GM19455 (cell line): Measurements from ENCODE around the gene ATP10B.
"Not testable (repeated sequence)": the region's sequence is repeated elsewhere in the genome, so short reads cannot be mapped to it uniquely, and the experiment has no call there.

ENCODE experiments used
- ATAC-seq: cut with Tn5 transposase; IDR thresholded peaks from one replicate; pipeline ENCODE4 v1.9.1; 2021; ENCODE audit not compliant: unreplicated experiment

Gene ATP10B

GRCh38 chr5:160824301-160825001, 27.6 kb downstream of the ATP10B start:
- ATAC-seq: no peak

- not testable (repeated sequence) for ATAC-seq
Measured at GRCh38 chr5:160812996-160813395, 39.0 kb downstream of the ATP10B start.

DNA sequence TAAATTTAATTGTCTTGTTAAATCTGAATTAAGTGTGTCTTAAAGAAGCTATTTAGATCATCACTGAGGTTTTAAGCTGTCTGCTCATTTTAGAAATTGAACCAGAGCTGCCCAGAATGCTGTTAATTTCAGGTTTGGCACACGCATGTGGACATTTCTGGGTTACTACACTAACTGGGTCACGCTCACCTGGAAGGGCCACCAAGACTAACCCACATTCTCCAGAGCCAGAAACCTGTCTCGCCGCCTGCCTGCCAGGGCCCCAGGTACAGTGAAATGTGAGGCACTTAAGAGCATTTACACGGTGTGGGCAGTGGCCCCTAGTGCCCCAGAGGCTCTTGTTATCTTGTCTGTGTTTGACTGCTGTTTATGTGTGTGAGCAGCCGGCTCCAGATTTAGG, 46.6 kb downstream of the ATP10B start:
- ATAC-seq: no peak

DNA sequence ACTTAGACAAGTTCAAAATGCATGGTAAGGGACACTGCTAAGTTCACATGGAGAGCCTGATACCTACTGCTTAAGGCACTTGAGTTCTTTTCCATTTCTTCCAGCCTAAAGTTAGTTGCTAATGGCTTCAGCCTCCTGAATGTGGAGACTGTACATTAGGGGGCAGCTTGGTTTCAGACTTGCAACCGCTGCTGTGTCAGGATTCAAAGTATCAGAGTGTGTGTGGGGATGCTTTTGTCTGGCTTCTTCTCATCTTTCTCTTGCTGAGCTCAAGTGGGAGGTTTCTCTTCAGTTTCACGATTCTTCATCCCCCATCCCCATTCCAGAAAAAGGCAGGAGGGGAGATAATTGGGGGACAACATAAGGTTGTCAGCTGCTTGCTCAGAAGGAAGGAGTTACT, 49.4 kb downstream of the ATP10B start:
- no peak for ATAC-seq

DNA sequence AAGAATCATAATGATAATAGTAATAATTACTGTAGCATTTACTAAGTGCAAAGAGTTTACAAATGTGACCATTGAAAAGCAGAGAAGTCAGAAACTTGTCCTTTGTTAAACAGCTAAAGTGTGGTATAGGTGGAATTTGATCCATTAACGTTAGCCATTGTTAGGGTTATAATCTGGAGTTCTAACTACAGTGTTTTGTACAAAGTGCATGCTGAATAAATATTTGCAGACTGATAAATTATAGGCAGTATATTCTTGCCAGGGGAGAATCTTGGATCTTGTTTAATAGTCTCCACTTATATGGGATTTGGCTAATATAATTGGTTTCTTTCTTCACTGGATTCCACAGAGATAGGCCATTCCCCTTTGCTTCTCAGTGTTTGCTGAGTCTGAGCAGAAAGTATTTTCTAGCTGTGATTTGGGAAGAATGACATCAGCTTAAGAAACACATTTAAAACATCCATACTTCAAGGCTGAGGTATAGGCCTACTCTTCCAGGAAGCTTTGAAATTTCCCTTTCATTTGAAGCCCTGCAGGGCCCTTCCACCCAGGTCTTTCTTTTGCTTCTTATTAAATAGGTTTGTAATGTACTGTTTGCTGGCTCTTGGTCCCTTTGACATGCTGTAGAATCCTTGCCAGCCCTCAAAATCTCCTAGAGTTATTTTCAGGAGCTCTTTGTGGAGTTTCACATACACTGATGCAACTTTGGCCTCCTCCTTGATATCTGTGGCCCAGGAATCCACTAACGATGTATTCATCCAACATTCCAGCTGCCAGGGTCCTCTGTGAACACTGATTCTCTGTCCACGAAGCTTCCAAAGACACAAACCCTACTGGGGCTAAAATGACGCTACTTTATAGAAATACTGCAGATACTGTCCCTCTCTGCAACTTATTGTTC, 51.4 kb downstream of the ATP10B start:
- no peak for ATAC-seq

DNA sequence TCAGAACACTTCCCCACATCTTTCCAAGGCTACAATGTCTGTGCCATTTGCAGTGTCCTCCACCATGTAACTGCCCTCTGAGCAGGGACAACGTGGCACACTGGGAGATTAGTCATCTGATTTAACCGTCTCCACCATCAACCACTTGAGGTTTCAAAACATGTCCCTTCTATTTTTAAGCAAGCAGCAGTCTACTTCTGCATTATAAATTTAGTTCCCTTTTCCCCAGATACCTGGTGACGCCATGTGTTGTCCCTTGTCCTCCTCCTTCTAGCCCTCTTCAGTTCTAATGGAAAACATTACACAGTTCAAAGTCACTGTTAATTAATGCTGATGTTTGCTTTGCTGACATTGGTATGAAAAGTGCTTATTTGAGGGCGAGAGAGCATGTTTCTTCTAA, 52.8 kb downstream of the ATP10B start:
- ATAC-seq: no peak

DNA sequence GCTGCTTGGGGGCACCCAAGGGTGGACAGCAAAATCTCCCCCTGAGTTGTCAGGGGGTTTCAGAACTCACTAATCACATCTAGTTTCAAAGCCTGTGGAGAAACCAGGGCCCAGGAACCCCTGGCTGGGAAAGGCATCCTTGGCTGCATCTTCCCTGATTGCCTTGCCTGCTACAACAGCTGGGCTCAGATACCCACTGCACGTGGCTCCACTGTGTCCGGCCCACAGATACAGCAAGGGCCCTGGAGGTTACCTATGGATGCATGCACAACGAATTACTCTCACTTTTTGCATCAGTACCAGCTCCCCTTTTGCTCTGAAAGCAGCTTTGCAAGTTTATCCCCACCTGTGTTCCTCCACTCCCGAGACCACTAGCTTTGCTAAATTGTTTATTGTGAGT, 55.0 kb downstream of the ATP10B start:
- no peak for ATAC-seq

- ATAC-seq: no peak
Measured at GRCh38 chr5:160793530-160793899, 58.5 kb downstream of the ATP10B start.

DNA sequence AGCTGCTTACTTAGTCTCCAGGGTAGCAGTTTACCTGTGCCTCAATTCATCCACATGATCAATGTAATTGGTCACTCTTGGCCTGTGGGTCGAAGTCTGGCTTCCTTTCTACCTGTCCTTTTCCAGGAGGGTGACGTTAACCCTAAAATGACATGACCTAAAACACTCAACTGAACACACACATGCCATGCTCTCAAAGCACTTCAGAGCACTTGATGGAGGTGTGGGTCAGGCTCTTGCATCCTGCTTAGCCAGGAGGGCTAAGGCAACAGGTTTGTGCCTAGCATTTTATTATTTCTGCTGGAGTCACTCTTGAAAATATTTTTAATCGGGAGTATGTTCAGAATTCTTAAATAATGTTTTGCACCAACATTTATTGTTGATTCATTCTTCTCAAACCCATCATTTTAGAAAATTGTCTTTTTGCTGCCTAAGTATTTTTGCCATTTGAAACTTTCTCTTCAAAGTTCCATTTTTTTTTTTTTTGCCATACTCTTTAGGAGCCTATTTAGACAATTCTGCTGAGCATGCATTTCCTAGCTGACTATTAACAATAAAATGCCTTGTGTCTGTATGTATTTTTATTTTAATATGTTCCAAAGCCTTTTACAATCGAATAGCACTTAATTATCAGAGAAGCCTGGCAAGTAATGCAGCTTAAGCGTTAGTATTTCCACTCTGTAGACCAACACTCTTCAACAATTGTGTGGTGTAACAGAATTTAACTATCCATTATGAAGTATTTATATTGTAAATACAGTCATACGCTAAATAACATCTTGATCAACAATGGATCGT, 59.1 kb downstream of the ATP10B start:
- ATAC-seq: no peak

GRCh38 chr5:160792281-160792680, 59.7 kb downstream of the ATP10B start:
- ATAC-seq: no peak

DNA sequence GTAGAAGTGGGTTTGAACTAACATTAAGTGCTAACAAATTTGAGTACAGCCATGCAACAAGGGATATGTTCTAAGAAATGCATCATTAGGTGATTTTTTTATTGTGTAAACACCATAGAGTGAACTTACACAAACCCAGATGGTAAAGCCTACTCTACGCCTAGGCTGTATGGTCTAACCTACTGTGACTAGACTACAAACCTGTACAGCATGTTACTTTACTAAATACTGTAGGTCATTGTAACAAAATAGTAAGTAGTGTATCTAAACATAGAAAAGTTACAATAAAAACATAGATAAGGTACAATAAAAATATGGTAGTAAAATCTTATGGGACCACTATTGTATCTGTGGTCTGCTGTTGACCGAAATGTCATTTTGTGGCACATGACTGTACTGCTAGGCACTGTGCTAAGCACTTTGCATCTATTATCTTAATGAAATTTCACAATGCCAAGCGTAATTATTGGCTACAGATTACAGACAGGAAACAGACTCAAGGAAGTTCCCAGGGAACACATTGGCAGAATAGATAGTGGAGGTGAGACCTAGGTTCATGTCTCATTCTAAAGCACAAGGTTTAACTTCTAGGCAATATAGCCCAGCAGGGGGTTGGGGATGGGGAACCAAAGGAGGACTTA, 62.7 kb downstream of the ATP10B start:
- no peak for ATAC-seq

GRCh38 chr5:160788102-160788660, 63.8 kb downstream of the ATP10B start:
- ATAC-seq: no peak

- no peak for ATAC-seq
Measured at GRCh38 chr5:160787240-160787639, 64.8 kb downstream of the ATP10B start.

DNA sequence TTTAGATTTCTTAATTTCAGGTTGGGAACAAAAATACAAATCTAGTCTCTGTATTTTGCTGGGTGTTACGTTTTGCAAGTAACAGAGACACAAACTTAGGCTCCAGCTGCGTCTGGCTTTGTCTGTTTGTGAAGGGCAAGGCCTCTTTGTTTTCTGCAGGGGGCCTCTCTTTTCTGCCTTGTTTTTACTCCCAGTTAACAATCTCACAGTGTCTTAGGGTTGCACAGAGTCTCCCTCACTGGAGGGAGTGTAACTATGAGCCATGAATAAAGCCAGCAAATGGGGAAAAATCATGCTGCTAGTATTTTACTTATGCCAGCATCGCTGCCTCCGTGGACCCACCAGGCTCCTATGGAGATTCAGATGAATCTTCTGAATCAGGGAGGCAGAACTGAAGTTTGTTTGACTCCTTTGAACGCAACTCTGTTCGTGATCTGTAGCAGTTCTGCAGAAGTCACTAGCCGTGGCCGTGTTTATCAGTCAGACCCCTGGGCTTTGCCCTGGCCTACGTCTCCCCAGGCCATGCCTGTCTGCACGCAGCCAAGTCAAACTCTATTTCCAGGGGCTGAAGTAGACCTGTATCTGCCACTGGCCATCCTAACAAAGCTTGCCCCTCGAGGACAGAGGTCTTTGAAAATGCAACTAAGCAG, 77.2 kb downstream of the ATP10B start:
- ATAC-seq: no peak

GRCh38 chr5:160773646-160774410, 78.2 kb downstream of the ATP10B start:
- ATAC-seq: no peak

- no peak for ATAC-seq
Measured at GRCh38 chr5:160772854-160773253, 79.2 kb downstream of the ATP10B start.

- no peak for ATAC-seq
Measured at GRCh38 chr5:160770718-160771117, 81.3 kb downstream of the ATP10B start.

DNA sequence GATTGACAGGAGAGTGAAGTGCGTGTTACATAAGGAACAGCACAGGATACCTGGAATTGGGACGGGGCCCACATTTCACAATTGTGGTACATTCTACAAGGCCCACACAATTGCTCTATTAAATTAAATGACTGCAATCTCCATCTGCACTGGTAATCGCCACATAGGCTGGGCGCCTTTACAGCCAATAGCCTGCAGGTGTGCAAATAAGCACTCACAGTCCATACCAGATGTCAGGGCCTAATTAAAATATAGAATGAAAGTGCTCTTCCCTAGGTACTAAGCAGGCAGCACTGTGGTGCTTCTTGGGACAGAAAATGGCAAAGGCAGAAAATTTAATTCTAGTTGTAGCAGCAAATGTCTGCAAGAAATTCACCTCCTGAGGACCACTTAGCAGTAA, 82.7 kb downstream of the ATP10B start:
- ATAC-seq: no peak

DNA sequence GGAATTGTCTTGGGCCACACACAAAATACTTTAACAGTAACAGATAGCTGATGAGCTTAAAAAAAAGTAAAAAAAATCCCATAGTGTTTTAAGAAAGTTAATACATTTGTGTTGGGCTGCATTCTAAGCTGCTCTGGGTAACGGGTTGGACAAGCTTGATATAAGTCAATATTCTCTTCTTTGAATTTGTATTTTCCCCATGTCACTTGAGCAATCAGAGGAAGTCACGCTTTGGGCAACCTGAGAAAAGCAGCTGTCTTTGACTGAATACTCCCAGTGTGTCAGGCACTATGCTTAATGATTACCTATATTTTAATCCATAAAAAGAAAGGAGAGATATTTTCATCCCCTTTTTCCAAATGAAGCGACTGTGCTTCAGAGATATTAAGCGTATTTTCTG, 84.9 kb downstream of the ATP10B start:
- ATAC-seq: no peak

GRCh38 chr5:160760008-160760407, 92.0 kb downstream of the ATP10B start:
- ATAC-seq: no peak
